ENCODE results near the gene ATP6V0A4.

- TF ChIP-seq, protein P1, sequence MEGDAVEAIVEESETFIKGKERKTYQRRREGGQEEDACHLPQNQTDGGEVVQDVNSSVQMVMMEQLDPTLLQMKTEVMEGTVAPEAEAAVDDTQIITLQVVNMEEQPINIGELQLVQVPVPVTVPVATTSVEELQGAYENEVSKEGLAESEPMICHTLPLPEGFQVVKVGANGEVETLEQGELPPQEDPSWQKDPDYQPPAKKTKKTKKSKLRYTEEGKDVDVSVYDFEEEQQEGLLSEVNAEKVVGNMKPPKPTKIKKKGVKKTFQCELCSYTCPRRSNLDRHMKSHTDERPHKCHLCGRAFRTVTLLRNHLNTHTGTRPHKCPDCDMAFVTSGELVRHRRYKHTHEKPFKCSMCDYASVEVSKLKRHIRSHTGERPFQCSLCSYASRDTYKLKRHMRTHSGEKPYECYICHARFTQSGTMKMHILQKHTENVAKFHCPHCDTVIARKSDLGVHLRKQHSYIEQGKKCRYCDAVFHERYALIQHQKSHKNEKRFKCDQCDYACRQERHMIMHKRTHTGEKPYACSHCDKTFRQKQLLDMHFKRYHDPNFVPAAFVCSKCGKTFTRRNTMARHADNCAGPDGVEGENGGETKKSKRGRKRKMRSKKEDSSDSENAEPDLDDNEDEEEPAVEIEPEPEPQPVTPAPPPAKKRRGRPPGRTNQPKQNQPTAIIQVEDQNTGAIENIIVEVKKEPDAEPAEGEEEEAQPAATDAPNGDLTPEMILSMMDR (IDR thresholded peaks at IDR 0.05) = no peak
- no peak for TF ChIP-seq POLR2A (IDR thresholded peaks at IDR 0.05)
- no peak for TF ChIP-seq POLR2AphosphoS5 (IDR thresholded peaks at IDR 0.05; ENCODE audit: insufficient read depth in 1 of 2, low read depth in 1 of 2)
Observed at GRCh38 chr7:138832966-138833365, 35.0 kb upstream of the ATP6V0A4 start.
